Measurements from ENCODE around the gene CIITA. TPM values are rescaled to one million over a fixed set of nuclear protein-coding genes. Genes with fewer than 3 reads are reported as not detected.
"Not testable (repeated sequence)": the region's sequence is repeated elsewhere in the genome, so short reads cannot be mapped to it uniquely, and the experiment has no call there.

Gene CIITA
- total RNA-seq, 2 donors from 2014 or later = 13.3 to 104 TPM

DNA sequence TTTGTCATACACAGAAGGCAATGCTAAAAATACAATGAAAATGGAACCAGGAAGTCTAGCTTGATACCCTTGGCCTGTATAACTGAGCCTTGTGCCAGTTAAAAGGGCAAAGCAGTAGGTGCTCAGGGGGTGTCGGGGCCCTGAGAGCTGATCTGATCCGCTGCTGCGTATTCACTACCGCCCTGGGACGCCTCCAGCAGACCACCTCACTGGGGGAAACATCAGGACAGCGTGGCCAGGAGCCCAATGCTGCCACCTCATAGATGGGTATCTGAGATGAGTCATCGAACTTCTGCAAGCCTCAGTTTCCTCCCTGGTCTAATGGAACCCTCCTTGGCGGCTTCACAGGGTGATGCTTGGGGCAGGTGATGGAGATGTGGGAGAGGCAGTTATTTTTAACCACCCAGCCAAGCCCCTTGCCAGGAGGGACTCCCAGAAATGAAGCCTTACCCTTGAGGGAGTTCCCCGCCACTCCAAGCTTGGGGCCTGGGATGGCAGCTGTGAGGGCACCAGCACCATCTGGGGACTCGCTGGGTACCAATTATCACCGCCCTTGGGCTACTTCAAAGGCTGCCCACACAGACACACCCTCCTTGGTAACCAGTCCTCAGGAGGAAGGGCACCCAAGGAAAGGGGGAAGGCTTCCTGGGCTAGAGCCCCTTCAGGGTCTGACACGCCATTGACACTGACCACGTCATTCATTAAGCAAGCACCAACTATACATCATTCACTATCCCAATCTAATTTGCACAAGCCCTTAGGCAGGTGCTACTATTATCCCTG, 57.5 kb downstream of the CIITA start:
- H3K27me3 Mint-ChIP-seq = no peaks in the 10 kb centered on the region
- peaks cover 8% of the 10 kb centered on the region for H3K36me3 Mint-ChIP-seq
- no peak for ATAC-seq
- no peaks in the 10 kb centered on the region for H3K9me3 Mint-ChIP-seq
- peaks cover 59 to 63% of the 10 kb centered on the region in 2 donors for H3K4me1 Mint-ChIP-seq (ENCODE audit: low read depth in 2 of 2)
- no peak overlapping the region for H3K4me3 Mint-ChIP-seq
- peak overlapping the region in 1 of 2 donors; percentile 10 for H3K27ac Mint-ChIP-seq
- DNase-seq (ENCODE audit: low spot score) = no peak

DNA sequence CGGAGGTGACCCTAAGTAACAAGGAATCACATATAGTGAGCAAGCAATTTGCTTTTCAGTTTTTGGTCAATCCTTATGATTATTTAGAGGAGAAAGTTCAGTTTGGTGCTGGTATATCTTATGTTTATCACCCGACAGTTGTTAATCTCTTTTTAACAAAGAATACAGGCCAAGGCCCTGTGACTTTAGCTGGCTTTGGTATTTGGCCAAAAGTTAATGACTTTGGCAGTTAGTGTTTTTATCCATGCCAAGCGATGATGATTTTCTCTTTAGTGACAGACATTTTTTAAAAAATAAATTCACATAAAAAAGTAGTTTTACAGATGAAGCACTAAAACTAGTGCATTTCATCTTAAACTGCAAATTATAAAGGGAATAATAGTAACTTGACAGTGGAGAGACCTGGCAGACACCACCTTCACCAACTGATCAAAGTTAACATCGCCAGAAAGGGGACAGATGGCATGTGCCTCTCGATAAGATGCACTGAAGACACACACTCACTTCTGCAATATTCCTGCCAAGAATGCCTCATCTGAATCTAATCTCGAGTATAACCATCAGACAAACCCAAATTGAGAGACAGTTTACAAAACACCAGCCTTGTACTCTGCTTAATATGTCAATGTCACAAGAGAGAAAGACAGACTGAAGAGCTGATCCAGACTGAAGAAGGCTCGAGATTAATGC, 58.4 kb downstream of the CIITA start:
- H3K4me1 Mint-ChIP-seq (ENCODE audit: low read depth in 2 of 2) = peaks cover 63 to 66% of the 10 kb centered on the region in 2 donors
- no peak overlapping the region for H3K4me3 Mint-ChIP-seq

DNA sequence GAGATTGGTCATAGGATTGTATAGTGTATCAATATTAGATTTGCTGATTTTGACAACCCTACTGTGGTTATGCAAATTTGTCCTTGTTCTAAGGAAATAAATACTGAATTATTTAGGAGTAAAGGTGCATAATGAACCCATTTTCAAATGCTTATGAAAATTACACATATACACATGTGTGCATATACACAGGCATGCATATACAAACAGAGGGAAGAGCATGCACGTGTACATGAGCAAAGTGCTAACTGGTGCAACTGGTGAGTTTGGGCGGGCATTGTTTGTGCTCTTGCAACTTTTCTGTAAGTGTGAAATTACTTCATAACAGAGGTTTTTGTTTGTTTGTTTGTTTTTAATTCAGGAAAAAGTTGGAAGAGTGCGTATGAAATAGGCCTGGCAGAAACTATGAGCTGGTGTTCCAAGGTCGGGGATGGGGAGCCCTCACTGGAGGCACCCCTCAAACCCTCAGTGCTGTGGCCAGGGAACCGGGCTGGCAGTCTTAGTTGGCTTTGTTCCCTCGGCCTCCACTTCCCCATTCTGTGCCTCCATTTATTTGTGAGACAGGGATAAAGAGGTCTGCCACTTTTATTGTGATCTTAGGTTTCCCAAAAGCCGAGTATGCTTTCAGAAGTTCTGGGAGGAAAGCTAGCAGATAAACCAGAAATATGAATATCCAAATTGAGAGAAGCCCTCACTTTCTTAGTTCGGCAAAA, 59.4 kb downstream of the CIITA start:
- peaks cover 11% of the 10 kb centered on the region for H3K36me3 Mint-ChIP-seq
- peak overlapping the region; percentile 18 to 43 for H3K27ac Mint-ChIP-seq
- H3K4me3 Mint-ChIP-seq = peak overlapping the region; percentile 93
- peaks cover 67 to 75% of the 10 kb centered on the region in 2 donors for H3K4me1 Mint-ChIP-seq (ENCODE audit: low read depth in 2 of 2)
- H3K9me3 Mint-ChIP-seq = no peaks in the 10 kb centered on the region
- DNase-seq (ENCODE audit: low spot score) (no peak), ATAC-seq (no peak)
- H3K27me3 Mint-ChIP-seq = no peaks in the 10 kb centered on the region

More for the DNA sequence above, 58.4 kb downstream of the CIITA start:
- Mint-ChIP-seq H3K36me3 (peaks cover 11% of the 10 kb centered on the region), H3K27ac (no peak overlapping the region), H3K27me3 (no peaks in the 10 kb centered on the region), H3K9me3 (no peaks in the 10 kb centered on the region)
- no peak for DNase-seq (ENCODE audit: low spot score)
- ATAC-seq = no peak

DNA sequence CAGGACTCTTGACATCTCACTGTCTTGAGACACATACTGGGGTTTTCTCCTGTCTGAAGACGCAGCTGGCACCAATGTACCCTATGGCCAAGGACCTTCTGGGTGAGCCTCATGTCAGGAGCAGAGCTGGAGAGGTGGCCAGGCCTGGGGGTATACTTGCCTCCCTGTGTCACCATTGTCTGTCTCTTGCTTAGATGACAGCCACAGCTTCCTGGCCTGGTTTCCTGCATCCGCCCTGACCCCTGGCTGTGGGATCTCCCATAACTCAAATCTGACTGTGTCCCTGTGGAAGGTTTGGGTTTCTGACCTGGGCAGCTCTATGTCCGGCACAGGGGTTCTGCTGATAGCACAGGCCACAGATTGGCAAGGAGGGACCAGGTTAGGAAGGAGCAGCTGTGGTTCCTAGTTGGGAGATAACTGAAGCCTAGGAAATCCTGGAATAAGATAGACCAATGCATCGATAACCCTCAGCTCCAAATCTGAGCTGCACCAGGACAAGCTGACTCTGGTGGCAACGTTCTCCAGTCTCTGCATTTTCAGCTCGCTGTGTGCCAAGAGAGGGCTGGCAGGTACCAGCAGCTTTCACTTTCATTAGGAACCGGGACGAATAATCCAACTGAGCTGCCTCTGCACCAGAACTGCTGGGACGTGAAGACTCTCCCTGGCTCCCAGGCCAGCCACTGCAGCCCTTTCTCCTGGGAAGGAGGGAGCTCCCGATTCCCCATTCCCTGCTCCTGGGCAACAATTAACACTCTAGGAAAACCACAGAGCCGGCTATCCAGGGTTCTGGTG, 60.3 kb downstream of the CIITA start:
- Mint-ChIP-seq H3K36me3 (peaks cover 11% of the 10 kb centered on the region), H3K9me3 (no peaks in the 10 kb centered on the region), H3K27me3 (no peaks in the 10 kb centered on the region), H3K4me3 (peak overlapping the region; percentile 93), H3K4me1 (ENCODE audit: low read depth in 2 of 2) (peaks cover 67 to 75% of the 10 kb centered on the region in 2 donors), H3K27ac (peak overlapping the region; percentile 43 to 58)
- DNase-seq (ENCODE audit: low spot score) = no peak
- ATAC-seq = peak in 1 of 2 donors; percentile 41

DNA sequence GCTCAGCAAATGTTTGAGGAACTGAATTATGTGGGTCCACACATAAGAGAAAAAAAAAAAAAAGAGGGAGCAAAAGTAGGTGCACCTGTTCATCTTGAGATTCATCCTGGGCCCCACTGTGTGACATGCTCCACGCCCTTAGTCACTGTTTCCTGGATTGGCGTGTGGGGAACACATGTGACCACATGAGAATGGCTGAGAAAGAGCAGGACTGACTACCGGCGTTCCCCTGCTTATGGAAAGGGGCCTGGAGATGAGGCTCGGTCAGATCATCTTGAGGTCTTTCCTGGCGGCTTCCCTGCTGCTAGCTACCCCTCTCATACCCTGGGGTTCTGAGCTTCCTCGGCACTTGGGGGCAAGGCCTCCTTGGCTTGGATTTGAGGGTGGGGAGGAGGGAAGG, 61.3 kb downstream of the CIITA start:
- Mint-ChIP-seq H3K27ac (peak overlapping the region; percentile 43 to 58), H3K4me1 (ENCODE audit: low read depth in 2 of 2) (peaks cover 65 to 76% of the 10 kb centered on the region in 2 donors), H3K4me3 (peak overlapping the region; percentile 93), H3K36me3 (peaks cover 11% of the 10 kb centered on the region), H3K9me3 (no peaks in the 10 kb centered on the region), H3K27me3 (no peaks in the 10 kb centered on the region)
- DNase-seq (ENCODE audit: low spot score) (no peak), ATAC-seq (peak in 1 of 2 donors; percentile 32)

DNA sequence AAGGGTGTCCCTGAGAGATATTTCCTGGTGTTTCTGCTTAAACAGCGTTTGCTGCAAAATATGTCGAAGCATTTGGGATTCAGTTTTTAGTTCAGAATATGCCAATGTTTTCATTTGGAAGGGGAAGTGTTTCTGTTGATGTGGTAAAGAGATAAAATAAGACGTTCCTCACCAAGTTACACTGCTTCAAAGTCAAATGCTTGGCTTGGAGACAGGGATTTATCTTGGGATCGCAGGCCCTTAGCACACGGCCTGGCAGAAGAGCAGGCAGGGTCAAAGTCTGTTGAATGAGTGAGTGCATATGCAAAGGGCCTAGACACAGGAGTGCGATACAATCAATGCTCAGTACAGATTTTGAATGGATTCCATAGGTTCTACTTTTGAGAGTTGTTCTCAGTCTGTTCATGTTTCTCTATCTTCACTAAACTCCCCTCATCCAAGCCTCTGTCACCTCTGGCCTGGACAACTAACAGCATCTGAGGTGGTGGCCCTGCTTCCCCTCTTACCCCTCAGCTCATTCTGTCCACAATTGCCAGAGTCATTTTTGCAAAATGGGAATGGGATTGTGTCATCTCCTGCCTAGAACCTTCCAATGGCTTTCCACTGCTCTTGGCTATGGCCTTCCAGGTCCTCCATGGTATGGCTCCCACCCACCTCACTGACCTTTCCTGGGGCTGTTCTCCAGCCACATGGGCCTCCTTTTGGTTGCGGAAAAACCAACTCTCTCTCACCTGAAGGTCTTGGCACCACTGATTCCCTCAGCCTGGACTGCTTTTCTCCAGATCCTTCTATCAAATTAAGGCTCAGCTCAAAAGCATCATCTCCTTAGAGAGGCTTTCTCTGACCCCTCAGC, 62.0 kb downstream of the CIITA start:
- Mint-ChIP-seq H3K4me1 (ENCODE audit: low read depth in 2 of 2) (peaks cover 60 to 74% of the 10 kb centered on the region in 2 donors), H3K27ac (peak overlapping the region; percentile 43 to 58), H3K4me3 (peak overlapping the region; percentile 93), H3K36me3 (peaks cover 11% of the 10 kb centered on the region), H3K9me3 (no peaks in the 10 kb centered on the region), H3K27me3 (no peaks in the 10 kb centered on the region)
- no peak for ATAC-seq
- DNase-seq (ENCODE audit: low spot score) = no peak

DNA sequence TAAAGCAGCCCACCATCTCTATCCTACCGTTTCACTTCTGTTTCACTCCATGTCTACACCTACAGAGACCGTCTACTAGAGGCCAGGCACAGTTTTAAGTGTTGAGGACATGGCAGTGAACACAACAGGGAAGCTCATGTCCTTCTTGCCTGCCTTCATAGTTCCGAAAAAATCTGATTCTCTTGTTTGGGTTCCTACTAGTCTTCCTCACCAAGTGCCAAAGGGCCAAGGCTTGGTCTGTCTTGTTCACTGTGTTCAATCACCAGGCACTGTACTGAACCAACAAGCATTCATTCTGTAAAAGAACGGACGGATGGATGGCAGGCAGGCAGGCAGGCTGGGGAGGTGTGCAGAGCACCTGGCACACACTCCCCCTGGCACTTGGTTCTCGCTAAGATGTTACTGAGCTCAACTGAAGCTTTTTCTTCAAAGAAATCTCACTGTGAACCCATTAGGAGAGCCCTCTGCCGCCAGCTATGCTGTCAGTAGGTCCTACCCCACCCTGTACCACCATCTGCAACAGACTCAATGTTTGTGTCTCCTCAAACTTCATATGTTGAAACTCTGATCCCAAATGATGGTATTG, 62.7 kb downstream of the CIITA start:
- peak overlapping the region; percentile 93 for H3K4me3 Mint-ChIP-seq
- H3K27ac Mint-ChIP-seq = peak overlapping the region; percentile 5 to 22
- H3K9me3 Mint-ChIP-seq = no peaks in the 10 kb centered on the region
- H3K36me3 Mint-ChIP-seq = peaks cover 11% of the 10 kb centered on the region
- no peaks in the 10 kb centered on the region for H3K27me3 Mint-ChIP-seq
- H3K4me1 Mint-ChIP-seq (ENCODE audit: low read depth in 2 of 2) = peaks cover 64 to 74% of the 10 kb centered on the region in 2 donors
- DNase-seq (ENCODE audit: low spot score) (no peak), ATAC-seq (no peak)

DNA sequence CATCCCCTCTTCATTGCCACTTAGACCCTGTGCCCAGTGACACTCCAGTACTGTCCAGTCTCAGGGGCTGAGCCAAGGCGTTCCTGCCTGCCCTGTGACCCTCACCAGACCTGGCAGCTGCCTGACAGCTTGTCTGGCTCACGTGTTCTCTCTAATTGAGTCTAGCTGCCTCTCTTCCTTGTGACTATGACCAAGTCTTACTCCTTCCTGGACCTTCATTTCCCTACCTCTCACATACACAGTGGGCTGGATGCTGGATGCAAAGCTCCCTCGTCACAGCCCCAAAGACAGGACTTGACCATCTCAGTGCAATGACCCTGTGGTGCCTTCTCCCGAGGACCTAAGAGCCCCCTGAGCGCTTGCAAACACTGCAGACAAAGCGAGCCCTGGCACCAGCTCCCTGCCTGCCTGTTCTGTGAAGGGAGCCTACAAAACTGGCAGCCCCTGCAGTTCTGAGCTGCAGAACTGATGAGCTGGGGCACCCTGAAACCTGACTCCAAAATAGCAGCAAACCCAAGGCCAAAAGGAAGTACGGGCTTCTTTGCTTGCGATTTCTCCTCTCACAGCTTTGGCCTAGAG, 63.6 kb downstream of the CIITA start:
- Mint-ChIP-seq H3K27me3 (no peaks in the 10 kb centered on the region), H3K9me3 (no peaks in the 10 kb centered on the region), H3K36me3 (peaks cover 11% of the 10 kb centered on the region), H3K27ac (peak overlapping the region; percentile 16 to 67), H3K4me1 (ENCODE audit: low read depth in 2 of 2) (peaks cover 68 to 80% of the 10 kb centered on the region in 2 donors), H3K4me3 (peak overlapping the region; percentile 93)
- no peak for DNase-seq (ENCODE audit: low spot score)
- no peak for ATAC-seq

DNA sequence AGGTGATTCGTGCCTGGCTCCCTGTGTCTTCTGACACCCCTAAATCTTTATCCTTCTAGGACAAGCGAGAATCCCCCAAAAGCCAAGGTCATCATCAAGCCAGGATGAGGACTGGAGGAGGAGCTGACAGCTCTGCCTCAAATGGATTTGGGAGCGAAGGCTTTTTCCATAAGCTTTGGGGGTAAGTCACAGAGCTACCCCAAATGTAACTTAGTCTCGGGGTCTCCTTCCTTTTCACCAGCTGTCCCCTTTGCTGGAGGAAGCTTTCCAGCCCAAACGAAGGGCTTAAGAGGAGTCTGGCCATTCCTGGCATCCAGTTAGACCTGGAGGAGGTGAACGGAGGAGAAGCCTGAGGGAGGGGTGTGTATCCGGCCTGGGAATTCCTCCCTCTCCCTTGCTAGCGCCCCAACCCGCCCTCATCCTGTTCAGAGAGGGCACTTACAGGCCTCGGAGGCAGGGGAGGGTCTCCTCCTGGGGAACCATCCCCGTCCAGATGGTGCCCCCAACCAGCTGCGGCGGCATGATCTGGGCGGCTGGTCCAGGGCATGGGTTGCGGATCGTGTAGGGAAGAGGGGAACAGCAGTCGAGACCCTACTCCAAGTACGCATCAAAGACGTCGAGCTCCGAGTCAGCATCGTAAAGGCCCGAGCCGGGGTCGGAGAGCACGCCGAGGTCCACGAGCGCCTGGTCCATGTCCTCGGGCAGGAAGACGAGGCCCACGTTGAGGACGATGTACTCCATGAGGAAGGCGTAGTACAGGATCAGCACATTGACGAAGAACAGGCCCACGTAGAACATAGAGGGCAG, 64.3 kb downstream of the CIITA start:
- H3K9me3 Mint-ChIP-seq = no peaks in the 10 kb centered on the region
- no peaks in the 10 kb centered on the region for H3K27me3 Mint-ChIP-seq
- peak in 1 of 2 donors; percentile 0 for ATAC-seq
- H3K36me3 Mint-ChIP-seq = peaks cover 7% of the 10 kb centered on the region
- peak overlapping the region; percentile 16 to 67 for H3K27ac Mint-ChIP-seq
- H3K4me3 Mint-ChIP-seq = peak overlapping the region; percentile 93
- no peak for DNase-seq (ENCODE audit: low spot score)
- peaks cover 71 to 80% of the 10 kb centered on the region in 2 donors for H3K4me1 Mint-ChIP-seq (ENCODE audit: low read depth in 2 of 2)

DNA sequence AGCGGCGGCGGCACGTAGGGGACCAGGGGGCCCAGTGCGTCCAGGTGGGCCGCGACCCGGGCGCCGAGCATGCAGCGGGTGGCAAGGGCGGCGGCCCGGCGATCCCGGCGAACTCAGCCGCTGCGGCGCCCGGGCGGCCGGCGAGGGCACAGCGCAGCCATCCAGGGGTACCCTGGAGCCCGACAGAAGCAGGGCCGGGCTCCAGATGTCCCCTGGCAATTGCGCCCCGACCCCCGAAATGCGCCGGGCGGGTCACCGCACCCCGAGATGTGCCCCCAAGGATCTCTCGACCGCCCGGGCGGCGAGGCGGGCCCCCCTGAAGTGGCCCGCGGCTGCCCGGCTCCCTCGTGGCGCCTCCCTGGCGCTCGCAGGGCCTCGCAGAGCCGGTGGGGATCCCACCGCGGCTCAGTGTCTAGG, 64.9 kb downstream of the CIITA start:
- peak overlapping the region; percentile 93 for H3K4me3 Mint-ChIP-seq
- DNase-seq (ENCODE audit: low spot score); H3K27me3 Mint-ChIP-seq; H3K9me3 Mint-ChIP-seq; H3K36me3 Mint-ChIP-seq: not testable (repeated sequence)
- ATAC-seq = peak in 1 of 2 donors; percentile 0
- peaks cover 70 to 74% of the 10 kb centered on the region in 2 donors for H3K4me1 Mint-ChIP-seq (ENCODE audit: low read depth in 2 of 2)
- H3K27ac Mint-ChIP-seq = peak overlapping the region in 1 of 2 donors; percentile 67

DNA sequence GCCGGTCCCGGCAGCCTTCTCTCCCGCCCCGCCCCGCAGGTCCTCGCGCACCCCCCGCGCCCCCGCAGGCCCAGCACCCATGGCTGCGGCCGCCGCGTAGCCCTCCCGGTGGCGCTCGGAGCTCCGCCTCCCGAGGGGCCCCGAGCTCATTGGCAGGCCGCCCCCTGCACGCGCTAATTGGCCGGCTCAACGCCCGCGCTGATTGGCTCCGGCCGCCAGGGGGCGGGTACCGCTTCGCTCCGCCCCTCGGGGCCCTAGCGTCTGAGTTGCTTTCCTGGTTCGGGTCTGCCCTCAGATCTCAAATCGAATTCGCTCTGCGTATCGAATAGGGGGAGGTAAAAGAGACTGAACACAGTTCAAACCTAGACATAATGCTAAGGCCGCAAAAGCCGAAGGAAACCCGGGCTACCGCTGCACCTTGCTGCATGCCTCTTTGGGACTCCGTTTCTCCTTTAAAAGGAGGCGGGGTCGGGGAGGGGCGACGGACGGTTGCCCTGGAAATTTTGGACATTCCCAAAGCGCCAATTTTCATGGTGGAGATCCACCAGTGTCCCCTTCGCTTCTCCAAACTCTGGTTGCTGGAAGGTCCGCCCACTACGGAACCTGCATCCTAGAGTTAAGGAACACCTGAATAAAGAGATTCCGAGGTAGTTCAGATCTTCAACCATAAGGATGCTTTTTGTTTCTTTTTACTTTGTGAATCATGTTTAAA, 65.5 kb downstream of the CIITA start, which contains the start of gene DEXI:
Gene DEXI, minus strand, starts transcription at position 117 of the 712 bp plus-strand sequence. CDS start 463 bp downstream, outside the sequence.
- ATAC-seq (peak; percentile 88 to 93), DNase-seq (ENCODE audit: low spot score) (peak; percentile 97)
- Mint-ChIP-seq H3K27ac (peak within 1 kb of the TSS; percentile 31 to 67), H3K27me3 (no peaks in the 10 kb centered on the region), H3K9me3 (no peaks in the 10 kb centered on the region), H3K4me1 (ENCODE audit: low read depth in 2 of 2) (peaks cover 69 to 70% of the 10 kb centered on the region in 2 donors), H3K36me3 (peaks cover 5% of the 10 kb centered on the region), H3K4me3 (peak within 1 kb of the TSS; percentile 93)

Measured in natural killer cell treated with Interleukin-12 subunit alpha and Interleukin-12 subunit beta and Interleukin-15 and Interleukin-18, amount 100 ng/mL, for 72 hours (primary cell).